GM10266 (cell line): ENCODE measurements around the gene B3GNT9.

ENCODE experiments used
- DNase-seq: peaks from one replicate; pipeline ENCODE4 v3.0.0; 2012; ENCODE audit errors: extremely low spot score
- TF ChIP-seq, protein P1 (sequence below): IDR thresholded peaks from 2 replicates; pipeline ENCODE4 v1.5.1; 2012; ENCODE audit warnings: mild to moderate bottlenecking, low read depth; ENCODE audit not compliant: control insufficient read depth, insufficient read depth; ENCODE audit errors: missing control alignments

The B3GNT9 gene

DNA sequence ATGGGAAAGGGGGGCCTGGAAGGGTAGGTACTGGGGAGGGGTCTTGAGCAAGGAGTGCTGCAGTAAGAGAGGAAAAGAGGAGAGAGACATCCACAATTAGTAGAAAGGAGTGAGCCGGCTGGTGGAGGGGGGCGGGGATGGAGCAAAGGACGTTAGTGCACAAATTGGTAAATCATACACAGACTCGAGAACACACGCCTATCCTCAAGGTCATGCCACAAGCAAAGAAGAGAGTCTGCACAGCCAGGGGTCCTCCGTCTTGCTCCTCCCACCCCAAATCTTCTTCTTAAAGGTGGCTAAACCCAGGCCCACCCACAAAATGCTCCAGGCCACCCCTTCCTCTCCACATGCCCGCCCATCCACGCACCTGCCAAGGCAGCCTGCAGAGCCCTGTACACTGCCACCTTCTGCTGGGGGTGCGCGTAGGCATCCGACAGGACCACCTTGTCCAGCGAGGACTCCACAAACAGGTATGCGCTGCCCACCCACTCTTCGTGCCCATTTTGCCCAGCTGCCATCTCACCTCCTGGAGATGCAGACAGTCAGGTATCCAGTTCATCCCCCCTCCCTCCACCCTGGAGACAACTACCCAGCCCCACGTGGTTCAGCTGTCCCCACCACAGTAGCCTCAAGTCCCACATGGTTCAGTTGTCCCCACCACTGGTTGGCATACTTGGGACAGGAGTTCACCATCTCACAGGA, 5.5 kb upstream of the B3GNT9 start:
- TF ChIP-seq, protein P1, sequence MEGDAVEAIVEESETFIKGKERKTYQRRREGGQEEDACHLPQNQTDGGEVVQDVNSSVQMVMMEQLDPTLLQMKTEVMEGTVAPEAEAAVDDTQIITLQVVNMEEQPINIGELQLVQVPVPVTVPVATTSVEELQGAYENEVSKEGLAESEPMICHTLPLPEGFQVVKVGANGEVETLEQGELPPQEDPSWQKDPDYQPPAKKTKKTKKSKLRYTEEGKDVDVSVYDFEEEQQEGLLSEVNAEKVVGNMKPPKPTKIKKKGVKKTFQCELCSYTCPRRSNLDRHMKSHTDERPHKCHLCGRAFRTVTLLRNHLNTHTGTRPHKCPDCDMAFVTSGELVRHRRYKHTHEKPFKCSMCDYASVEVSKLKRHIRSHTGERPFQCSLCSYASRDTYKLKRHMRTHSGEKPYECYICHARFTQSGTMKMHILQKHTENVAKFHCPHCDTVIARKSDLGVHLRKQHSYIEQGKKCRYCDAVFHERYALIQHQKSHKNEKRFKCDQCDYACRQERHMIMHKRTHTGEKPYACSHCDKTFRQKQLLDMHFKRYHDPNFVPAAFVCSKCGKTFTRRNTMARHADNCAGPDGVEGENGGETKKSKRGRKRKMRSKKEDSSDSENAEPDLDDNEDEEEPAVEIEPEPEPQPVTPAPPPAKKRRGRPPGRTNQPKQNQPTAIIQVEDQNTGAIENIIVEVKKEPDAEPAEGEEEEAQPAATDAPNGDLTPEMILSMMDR = no peak
- no peak for DNase-seq

DNA sequence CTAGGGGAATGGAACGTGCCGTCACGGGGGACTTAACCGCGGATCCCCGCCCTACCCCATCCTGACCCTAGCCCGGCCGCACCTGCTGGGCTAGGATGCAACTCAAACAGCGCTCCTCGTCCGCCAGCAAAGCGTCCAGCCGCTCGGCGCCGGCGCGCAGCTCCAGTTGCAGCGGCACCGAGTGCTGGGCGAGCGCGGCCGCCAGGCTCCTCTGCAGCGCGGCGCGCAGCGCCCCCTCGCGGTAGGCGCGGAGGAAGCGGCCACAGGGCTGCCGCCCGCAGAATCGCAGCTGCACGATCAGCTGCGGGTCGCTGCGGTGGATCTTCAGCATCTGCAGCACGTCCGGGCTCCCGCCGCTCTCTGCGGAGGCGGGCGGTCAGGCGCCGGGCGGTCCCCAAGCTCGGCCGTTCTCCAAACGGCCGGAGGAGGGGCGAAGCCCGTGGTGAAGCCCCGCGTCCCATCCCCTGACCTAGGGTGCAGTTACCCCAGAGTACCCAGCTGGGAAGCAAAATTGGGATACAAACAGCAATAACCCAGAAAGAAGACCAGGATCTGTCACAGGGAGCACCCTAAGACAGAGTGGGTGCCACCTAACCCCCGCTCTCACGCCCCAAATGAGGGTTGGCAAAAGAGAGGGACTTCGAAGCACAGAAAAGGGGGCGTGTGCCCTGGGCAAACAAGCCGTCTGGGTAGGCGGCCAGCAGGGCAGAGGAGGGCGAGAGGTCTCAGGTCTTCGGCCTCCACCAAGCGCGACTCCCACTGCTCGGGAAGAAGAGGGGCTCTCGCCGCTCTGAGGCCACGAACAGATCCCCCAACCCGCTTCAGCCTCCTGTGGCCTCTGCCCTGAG, 4.7 kb upstream of the B3GNT9 start:
- TF ChIP-seq, protein P1 = peak; percentile 96
- peak; percentile 94 for DNase-seq

DNA sequence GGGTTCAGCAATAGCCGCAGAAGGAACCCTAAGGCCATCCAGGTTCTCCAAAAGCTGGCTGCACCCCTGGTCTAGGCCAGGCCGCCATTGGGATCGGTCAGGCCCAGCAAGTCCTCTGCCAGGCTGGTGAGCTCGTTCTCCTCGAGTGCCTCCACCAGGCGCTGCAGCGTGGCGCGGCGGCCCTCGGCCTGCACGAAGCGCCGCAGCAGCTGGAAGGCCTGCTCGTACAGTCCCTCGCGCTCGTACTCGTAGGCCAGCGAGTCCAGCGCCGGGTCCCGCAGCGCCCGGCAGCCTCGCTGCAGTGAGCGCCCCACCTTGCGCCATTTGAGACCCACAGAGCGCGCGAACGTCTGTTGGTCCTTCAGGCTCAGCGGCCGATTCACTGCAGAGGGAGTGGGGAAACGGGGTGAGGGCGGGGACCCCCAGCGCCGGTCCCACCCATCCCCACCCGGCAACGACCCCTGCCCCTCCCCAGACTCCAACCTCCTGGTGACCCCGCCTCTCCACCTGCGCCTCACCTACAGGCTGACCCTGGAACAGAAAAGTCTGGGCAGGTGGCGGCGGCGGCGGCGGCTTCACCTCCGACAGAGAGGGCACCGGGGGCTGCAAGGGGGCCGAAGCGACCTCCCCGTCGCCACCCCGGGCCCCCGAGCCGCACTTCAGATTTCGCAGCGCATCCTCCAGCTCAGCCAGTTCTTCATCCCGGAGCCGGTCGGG, 3.9 kb upstream of the B3GNT9 start:
- TF ChIP-seq, protein P1 = no peak
- DNase-seq = no peak

DNA sequence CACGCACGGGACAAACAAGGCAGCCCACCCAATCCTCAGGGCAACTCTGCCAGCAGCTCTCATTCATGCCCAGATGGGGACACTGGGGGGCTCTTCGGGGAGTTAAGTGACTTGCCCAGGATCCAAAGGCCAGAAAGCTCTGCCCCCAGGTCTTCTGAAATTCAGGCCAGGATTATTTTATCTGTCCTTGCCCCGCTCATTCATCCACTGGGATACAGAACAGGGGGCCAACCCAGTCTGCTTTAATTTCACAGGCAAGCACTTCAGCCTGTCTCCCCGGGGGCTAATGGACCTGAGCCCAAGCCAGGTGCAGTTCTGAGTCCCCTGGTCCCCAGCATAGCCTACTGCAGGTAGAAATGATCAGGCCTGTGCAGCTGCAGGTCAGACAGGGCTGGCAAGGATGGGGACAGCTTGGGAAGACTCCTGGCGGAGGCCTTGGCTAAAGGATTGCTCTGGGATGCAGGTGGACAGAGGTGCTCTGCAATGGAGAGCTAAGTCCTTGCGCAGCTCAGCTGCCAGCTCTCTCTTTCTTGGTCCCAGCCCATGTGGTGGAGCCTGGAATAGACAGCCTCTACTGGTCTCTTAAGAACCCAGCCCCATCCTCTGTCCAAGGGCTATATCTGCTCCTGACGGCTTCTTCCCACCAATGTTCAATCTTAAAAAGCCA, 766 bp upstream of the B3GNT9 start:
- TF ChIP-seq, protein P1 = no peak
- DNase-seq = peak; percentile 35

DNA sequence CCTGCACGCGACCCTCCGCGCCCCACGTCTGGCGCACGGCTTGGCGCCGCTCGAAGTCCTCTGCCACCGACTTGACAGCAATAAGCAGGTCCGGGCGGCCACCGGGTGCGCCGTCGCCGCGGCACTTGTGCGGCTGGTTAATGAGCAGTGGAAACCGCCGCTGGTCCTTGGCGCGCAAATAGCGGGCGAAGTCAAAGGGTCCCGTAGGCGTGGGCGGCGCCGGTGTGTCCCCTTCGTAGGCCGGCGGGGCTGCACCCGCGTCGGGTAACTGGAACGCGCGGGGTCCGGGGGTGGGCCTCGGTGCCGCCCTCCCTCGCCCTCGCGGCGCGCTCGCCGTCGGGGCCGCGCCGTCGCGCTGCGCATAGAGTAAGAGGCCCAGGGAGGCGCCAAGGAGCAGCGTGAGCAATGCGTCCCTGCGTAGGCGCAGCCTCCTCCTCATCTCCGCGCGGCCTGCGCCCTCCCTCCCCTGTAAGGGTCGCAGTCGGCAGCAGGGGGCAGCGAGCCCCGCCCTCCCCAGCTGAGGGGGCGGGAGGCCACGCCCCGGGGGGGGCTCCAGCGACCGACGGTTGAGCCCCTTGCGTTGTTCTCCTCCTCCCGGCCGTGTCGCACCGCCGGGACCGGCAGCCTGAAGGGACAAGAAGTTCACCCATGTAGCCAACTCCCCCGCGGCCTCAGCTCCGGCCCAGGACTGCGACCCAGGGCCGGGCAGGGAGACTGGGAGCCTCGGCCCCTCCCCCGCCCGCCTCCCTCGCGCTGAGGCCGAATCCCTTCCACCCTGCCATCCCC, 558 bp downstream of the B3GNT9 start:
- TF ChIP-seq, protein P1 = peak; percentile 27
- peak; percentile 89 for DNase-seq

DNA sequence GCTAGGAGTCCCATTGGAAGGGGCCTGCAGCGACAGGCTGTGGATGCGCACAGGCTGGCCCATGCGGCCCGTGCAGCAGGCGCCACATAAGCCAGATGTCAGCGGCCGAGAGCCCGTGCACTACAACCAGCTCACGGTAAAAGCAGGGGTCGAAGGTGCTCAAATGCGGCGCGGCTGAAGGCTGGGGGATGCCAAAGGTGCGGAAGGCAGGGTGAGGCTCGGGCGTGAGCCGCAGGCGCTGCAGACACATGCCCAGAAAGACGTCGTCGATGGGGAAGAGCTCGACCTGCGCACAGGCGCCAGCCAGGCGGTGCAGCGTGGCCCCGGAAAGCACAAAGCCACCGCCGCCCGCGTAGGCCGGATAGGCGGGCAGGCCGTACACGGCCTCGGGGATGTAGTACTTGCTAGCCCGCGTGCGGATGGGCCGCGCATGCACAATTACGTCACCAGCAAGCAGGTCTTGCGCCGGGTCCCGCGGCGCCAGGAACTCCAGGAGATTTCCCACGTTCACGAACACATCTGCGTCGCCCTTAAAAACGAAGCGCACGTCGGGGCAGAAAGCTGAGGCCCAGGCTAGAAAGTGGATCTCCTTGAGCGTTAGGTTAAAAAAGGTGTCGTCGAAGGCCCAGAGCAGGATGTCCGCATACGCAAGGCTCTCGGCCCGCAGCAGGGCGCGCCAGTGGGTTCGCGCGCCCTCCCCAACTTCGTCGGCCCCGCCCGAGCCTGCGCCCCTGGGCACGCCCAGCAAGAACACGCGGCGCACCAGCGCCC, 1.3 kb downstream of the B3GNT9 start:
- no peak for DNase-seq
- TF ChIP-seq, protein P1 = no peak
